HG03159 (cell line): Measurements from ENCODE around the gene SNAI3.

ENCODE experiments used
- ATAC-seq: cut with Tn5 transposase; IDR thresholded peaks from one replicate; pipeline ENCODE4 v1.9.1; 2021; ENCODE audit warnings: mild to moderate bottlenecking, moderate library complexity; ENCODE audit not compliant: unreplicated experiment

The SNAI3 gene

DNA sequence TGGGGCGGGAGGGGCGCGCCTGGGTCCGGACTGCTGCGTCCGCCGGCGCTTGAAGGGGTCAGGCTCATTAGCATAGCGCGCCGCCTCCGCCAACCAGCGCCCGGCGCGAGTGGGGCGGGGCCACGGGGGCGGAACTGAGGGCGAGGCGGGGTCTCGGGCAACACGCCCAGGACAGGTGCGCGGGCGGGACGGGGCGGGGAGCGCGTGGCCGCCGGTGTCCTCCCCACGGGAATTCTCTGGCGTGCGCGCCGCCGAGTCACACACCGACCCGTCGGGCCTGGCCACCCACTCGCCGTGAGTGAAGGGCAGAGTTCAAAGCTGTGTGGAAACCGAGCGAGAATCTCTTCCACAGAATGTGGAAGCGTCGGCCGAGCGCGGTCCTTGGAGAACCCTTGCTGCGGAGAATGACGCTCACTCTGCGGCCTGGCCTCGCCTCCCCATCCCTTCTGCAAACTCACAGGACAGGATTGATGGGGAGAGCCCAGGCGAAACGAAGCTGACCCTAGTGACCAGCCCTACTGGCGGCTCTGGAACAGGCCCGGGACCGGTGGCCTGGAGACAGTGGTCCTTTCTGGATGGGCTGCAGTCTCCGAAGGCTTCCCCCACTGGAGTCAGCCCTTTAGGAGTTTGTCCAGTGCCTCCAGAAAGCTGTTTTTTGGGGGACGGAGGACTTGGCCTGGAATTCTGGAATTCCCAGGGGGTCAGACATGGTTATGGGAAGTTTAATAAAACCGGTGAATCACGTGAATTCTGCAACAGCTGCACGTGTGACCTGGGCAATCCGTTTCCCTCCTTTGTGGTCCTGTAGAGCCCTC lies at the start of gene SNAI3:
Gene SNAI3, minus strand, starts transcription at position 69 of the 815 bp plus-strand sequence. CDS start 101 bp downstream, outside the sequence.
- peak; percentile 58 for ATAC-seq

DNA sequence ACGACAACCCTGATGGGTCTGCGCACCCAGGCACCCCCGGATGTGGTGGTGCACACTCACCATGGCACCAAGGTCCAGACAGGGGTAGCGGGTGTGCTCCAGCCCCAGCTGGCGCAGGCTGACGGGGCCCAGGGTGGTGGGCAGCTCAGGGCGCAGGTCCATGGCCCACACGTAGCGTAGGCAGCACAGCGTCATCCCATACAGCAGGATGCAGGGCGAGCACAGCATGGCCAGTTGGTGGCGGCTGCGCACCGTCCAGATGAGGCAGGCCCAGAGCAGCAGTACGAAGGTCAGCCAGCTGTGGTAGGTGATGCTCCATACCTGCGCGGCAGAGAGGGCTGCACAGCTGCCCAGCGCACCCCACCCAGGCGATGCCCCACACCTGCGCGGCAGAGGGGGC lies 49.8 kb upstream of the SNAI3 start:
- ATAC-seq, result no peak

DNA sequence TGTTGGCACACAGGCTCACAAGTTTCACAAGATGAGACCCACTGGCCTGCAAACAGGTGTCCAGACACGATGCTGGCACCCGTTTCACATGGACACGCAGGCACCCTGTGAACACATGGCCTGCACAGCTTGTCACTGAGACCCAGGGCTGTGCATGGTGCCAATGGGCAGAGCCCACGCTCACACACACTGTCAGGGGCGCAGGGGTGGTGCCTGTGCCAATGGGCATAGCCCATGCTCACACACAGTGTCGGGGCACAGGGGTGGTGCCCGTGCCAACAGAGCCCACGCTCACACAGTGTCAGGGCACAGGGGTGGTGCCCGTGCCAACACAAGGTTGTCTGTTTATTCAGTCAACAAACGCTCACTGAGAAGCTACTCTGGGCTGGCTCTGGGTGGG lies 49.3 kb upstream of the SNAI3 start:
- ATAC-seq, result no peak

DNA sequence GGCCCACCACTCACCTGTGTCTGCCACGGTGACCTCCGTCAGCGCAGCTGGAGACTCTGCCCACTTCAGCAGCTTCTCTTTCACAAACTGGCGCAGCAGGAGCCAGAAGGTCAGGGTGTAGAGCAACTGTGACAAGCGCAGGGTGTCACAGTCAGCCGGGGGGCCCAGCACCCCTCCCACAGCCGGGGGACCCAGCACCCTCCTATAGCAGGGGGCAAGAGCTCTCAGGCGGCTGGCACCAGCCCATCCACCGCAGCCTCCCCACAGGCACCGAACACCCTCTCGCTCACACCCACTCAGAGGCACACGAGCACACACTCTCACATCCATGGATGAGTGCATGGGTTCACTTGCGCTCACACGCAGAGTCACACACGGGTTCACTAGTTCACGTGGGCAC lies 48.8 kb upstream of the SNAI3 start:
- ATAC-seq, result no peak

DNA sequence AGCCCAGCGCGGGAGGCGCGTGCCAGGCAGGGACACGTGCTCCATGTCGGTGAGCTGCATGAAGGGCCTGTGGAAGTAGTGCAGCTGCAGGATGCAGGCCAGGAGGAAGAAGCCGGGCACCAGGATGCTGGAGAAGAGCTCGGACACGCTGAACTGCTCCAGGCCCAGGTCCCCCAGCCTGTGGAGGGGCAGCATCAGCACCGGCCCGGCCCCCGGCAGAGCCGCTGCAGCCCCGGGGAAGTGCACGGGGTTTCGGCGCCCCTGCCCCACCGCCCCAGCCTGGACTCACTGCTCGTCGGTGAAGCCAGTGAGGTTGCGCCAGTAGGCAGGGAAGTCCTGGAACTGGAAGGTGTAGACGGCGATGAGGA lies 48.0 kb upstream of the SNAI3 start:
- ATAC-seq, result no peak

DNA sequence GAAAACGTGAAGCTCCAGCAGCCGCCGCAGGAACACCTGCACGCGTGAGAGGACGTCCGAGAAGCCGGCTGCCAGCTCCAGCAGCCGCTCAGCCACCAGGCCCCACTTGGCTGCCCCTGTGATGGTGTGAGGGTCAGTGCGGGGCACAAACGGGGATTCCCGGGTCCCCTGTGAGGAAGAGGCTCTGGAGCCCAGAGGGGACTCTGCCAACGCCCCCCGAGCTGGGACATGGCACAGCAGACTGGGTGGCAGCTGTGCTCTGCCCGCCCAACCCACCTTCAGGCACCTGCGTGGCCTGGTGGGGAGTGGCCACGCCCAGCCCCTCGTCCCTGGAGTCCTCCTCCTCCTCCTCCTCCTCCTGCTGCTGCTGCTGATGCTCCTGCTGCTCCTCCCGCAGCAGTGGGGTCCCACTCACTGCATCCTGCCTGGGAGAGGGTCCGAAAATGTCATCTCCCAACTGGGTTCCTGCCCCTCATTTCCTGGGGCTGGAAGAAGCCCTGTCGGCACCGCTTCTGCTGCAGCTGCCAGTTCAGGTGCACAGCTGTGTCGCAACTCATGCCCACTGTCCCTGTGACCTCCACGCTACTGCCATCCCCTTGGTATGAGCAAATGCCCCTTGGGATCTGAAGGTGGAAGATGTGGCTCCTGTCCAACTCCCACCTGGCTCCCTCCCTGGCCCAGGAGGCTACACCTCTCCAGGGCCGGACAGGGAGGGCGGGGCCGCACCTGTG lies 47.5 kb upstream of the SNAI3 start:
- ATAC-seq, result no peak

DNA sequence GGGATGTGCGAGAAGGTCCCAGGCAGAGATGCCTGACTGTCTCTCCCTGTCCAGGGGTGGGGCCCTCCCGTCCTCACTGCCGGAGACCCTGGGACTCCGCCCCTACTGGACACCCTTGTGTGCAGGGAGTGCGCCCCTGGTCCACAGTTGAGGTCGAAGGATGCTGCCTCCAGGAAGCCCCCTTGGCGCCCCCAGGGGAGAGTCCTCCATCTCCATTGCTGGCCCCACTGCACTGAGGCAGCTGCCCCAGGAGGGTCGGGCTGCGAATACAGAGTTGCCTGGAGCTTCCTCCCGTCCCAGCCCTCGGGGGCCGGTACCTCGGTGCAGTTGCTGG lies 46.6 kb upstream of the SNAI3 start:
- no peak for ATAC-seq

DNA sequence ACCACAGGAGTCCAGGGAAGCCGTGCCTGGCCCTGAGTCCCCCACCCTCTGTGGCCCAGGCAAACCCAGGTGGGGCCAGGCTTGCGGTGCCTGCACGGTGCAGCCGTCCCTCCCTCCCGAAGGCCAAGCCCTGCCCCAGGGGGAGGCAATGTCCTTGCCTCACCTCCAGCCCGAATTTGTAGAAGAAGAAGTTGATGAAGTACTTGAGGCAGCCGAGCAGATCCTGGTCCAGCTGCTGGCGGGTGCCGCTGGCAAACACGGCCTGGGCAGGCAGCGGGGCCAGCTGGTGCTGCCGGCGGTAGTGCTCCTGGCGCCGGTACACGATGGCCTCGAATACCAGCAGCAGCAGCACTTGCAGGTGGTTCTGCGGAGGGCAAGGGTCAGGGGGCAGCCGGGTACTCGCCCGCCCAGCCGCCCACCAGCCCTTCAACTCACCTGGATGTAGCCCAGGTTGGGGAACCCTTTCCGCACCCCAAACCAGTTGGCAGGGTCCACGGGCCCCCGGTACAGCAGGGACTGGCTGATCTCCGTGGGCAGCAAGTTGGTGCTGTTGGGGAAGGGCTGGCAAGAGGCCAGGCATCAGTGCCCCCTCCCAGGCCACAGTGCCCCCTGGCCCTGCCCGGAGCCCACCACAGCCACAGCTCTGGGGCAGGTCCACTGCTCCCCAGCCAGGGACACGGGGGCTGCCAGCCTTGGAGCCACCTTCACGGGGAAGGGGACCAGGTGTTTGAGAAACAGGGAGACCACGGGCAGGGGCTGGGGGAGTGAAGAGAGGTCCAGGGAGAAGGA lies 46.1 kb upstream of the SNAI3 start:
- ATAC-seq, result no peak

DNA sequence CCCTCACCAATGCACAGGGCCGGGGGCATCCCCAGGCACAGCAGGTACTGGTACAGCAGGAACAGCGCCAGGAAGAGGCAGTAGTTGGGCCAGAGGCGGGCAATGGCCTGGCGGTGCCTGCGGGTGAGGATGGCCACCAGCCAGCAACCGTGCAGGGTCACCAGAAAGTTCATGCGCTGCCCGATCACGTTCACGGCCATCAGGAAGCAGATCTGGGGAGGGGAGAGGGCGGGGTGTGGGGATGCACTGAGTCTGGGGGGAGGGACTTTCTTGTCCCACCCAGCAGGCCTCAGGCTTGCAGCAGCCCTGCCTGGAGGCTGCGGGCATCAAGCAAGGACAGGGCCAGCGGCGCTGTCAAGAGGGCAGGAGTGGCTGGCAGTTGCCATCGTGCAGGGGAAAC lies 45.4 kb upstream of the SNAI3 start:
- no peak for ATAC-seq

DNA sequence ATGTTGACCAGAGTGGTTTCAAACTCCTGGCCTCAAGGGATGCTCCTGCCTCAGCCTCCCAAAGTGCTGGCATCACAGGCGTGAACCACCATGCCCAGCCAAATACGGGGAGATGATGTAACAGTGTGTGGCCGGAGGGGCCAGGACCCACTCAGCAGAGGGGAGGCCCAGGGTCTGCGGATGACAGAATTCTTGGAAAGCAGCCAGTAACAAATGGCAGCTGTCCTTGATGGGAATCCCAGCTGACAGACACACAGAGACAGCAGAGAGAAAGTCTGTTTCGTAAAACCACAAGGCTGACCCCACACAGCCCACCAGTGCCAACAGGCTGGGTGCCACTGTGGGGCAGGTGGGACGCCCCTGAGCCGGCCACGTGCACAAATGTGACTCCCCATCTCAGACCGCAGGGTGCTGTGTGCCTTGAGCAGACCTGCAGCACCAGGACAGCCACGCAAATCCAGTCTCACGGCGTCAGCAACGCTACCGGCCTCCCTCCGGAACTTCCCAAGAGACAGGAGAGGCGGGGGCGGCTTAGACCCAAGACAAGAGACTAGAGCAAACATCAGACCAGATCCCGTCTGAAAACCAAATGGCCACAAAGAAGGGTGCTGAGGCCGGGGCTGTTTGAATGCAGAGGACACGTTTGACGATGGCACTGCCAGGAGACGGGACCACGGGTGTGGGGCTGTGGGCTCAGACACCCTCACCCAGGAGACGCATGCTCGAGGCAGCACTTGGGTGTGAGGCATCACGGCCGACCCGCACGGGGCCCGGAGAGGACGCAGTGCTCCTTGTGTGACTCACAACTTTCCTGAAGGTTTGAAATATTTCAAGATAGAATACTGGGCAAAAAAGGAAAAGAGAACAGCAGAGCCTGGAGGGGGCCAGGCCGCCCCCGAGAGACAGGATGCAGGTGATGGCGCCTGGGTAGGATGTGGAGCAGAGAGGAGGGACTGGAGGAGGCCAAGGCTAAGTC lies 44.6 kb upstream of the SNAI3 start:
- no peak for ATAC-seq

DNA sequence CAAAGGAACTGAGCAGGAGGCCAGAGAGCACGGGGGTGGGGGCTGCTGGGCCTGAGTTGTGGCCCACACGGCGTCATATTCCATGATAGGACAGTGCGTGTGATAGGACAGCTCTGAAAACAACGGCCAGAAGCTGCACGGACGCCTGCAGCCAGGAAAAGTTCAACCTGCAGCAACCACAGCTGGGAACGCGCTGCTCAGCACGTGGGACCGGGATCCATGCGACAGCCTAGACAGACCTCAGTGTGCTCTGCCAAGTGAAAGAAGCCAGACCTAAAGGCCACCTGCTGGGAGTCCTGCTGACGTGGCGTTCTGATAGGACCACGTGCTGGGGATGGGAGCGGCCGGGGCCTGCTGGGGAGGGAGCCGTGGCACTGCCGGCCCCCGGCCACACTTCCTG lies 41.6 kb upstream of the SNAI3 start:
- ATAC-seq, result no peak

DNA sequence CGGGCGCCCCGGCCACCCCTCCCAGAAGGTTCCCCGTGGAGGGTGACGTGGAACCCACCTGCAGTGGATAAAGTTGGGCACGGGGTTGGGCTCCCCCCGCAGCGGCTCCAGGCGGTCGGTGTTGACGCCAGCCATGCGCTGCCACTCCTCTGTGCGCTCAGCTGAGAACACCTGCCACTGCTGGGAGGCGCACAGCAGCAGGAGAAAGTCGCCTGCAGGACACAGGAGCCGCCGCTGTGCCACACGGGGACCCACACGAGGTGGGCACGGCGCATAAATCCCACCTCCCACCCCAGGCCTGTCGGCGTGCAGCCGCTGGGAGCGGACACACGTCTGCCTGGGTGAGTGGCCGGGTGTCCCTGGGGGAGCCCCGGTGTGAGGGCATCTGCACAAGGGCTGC lies 40.7 kb upstream of the SNAI3 start:
- no peak for ATAC-seq

DNA sequence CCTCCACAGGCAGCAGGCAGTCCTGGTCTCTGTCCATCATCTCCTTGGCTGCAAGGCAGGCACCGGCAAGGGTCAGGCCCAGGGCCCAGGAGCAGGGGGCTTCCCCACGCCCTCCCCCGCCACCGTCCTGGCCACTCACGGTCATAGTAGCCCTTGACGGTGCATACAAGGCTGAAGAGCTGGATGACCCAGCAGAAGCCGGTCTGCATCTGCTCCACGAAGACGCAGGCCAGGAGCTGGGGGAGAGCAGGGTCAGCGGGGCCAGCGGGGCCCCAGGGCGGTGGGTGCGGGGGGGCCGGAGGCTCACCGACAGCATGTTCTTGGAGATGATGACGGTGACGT lies 40.1 kb upstream of the SNAI3 start:
- ATAC-seq, result no peak

DNA sequence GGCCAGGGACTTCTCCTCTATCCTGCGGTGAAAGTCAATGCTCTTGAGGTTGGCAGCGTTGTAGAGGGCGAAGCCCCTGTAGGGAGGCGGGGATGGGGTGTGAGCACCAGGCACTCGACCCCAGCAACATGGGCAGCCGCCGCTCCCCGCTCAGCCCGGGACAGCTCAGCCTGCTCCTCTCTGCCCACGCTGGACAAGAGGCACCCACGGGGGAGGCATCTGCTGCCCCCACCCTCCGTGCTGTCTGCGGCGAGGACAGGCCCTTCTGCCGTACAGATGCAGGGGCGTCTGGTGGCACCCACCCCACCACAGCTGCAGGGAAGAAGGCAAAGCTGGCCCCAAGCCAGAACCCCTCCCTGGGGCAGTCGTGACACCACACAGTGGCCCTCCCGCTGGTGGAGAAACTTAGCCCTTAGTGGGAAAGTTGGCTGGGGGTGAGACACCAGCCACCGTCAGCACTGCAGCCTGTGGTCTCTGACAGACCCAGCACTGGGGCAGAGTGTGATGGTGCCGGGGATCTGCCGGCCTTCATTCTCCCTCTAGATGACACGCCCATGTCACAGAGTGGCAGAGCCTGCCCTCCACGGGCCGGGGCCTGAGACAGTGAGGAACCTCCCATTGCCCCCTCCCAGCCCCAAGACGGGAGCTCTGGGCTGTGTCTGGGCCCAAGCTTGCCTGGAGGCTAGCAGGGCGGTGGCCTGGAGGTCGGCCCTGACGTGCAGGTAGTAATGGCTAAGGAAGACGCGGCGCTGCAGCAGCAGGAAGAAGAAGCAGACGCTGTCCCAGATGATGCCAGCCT lies 39.5 kb upstream of the SNAI3 start:
- no peak for ATAC-seq

DNA sequence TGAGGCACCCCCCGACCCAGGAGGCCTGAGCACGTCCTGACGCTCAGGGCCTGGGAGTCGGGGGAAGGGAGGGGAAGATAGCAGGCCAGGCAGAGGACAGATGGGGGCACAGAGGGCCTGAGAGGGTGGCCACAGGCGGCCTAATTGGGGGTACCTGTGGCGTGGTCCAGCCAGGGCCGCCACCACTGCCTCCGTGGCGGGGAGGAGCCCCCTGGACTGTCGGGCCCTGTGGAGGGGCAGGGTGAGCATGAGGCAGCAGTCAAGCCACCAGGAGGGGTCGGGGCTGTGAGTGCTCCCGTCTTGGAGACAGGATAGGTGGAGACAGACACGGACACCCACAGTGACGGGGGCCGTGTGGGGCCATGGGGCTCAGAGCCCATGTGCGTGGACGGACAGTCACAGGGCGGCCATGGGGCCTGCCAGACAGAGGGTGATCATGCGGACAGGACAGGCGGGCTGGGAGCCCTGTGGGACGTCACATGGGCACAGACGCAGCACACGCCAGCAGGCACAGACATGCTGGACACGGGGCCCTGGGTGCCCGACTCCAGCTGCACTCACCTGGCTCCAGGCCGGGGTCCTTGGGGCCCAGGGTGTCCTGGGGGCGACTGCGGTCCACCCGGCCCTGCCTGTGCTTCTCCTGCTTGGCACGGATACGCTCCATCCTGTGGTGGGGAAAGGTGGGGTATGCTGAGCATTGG lies 38.7 kb upstream of the SNAI3 start:
- ATAC-seq, result no peak

DNA sequence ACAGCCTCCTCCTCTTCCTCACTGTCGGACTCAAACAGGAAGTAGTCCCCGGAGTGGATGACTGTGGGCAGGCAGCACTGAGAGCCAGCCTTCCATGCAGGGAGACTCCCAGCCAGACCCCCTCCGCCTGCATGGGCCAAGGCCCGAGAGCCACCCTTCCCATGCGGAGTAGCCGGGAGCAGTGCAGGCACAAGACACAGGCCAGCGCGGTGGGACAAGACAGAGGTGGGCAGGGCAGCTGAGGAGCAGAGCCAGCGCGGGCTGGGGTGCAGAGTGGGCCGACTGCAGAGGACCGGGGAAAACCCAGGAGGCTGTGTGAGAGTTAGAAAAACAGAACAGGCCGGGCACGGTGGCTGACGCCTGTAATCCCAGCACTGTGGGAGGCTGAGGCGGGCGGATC lies 37.6 kb upstream of the SNAI3 start:
- ATAC-seq, result no peak

DNA sequence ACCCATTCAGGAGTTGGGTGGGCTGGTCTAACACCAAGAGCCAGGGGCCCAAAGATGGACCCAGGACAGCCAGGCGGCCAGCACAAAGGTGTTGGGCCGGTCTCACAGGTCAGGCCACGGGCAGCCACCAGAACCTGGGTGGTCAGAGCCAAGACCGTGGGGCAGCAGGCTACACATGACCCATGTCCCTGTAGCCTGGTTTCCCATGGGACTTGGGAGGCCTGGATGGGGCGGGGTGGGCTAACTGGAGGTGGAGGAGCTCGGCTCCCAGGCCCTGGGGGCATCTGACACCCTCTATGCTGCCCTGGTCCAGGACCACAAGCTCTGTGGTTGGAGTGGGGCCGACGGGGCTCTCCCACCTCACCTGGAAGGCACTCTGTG lies 37.2 kb upstream of the SNAI3 start:
- no peak for ATAC-seq

DNA sequence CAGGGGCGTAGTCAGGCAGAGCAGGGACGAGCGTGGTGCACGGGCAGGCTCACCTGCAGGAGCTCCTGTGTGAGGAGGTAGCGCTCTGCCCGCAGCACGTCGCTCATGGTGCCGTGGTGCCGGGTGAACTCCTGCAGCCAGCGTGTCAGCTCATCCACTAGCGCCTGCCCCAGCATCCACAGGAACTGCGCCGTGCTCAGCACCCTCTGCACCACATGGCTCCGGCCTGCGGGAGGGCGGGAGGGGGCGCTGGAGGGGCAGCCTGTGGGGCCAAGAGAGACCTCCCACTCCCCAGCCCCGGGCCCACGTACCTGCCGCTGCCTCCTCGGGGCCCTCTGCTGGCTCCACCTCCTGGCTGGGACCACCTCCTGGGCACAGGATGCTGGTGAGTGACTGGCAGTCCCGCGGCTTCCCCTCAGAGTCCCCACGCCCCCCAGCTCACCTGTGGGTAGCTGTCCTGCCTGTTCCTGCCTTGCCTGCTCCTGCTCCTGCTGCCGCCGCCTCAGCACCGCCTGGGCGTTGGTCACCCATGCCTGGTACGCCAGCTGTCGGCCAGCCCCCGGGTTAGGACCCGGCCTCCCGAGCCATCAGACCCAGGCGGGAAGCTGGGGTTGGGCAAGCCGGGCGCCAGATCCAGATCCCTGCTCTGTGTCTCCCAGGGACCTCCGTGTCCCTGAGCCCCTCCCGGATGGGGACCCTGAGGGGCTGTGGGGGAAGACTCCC lies 36.6 kb upstream of the SNAI3 start:
- ATAC-seq, result no peak
